NOMO-1 treated with dmso at 0.1 percent for 144 hours (cell line): ENCODE data around the gene FANCC.

Experiments
- DNase-seq: peaks from one replicate; lab custom pipeline; 2025; ENCODE audit not compliant: unreplicated experiment; lab: John Stamatoyannopoulos, UW

The FANCC gene

GRCh38 chr9:95127249-95128176 lies 190.0 kb downstream of the FANCC start:
- no peak for DNase-seq

- no peak for DNase-seq
Measured at GRCh38 chr9:95126739-95127138, 190.8 kb downstream of the FANCC start.

- DNase-seq: no peak
Measured at GRCh38 chr9:95125652-95126051, 191.9 kb downstream of the FANCC start.

GRCh38 chr9:95124582-95125367 lies 192.7 kb downstream of the FANCC start:
- DNase-seq: no peak

- DNase-seq: no peak
Measured at GRCh38 chr9:95120781-95121370, 196.6 kb downstream of the FANCC start.

GRCh38 chr9:95118596-95118995 lies 198.9 kb downstream of the FANCC start:
- DNase-seq: no peak

GRCh38 chr9:95116808-95117204 lies 200.7 kb downstream of the FANCC start:
- DNase-seq: no peak

- DNase-seq: no peak
Measured at GRCh38 chr9:95116002-95116807, 201.3 kb downstream of the FANCC start.

- no peak for DNase-seq
Measured at GRCh38 chr9:95115104-95115503, 202.4 kb downstream of the FANCC start.

GRCh38 chr9:95112436-95113280 lies 204.9 kb downstream of the FANCC start:
- DNase-seq: no peak

GRCh38 chr9:95111716-95112115 lies 205.8 kb downstream of the FANCC start:
- DNase-seq: no peak

- no peak for DNase-seq
Measured at GRCh38 chr9:95110921-95111525, 206.5 kb downstream of the FANCC start.

- DNase-seq: no peak
Measured at GRCh38 chr9:95109456-95109855, 208.1 kb downstream of the FANCC start.

GRCh38 chr9:95108777-95109176 lies 208.7 kb downstream of the FANCC start:
- no peak for DNase-seq

GRCh38 chr9:95107976-95108375 lies 209.5 kb downstream of the FANCC start:
- DNase-seq: no peak

GRCh38 chr9:95107001-95107749 lies 210.3 kb downstream of the FANCC start:
- DNase-seq: no peak

GRCh38 chr9:95105519-95106287 lies 211.8 kb downstream of the FANCC start:
- no peak for DNase-seq

- no peak for DNase-seq
Measured at GRCh38 chr9:95104980-95105379, 212.5 kb downstream of the FANCC start.
